PFSK-1 (cell line): ENCODE results near the gene NDUFA11.

ENCODE experiments used
- FOXP2 ChIP-seq: optimal IDR thresholded peaks from 2 replicates; pipeline ENCODE3; 2011; ENCODE audit warnings: borderline replicate concordance, control low read depth, inconsistent platforms; ENCODE audit not compliant: insufficient read depth; ENCODE audit errors: extremely low read length, extremely low read depth
- POLR2AphosphoS5 ChIP-seq: IDR thresholded peaks from 2 replicates; pipeline ENCODE4 v1.6.1; 2012; ENCODE audit warnings: low read depth, mild to moderate bottlenecking, control low read depth, low read length, moderate library complexity
- SIN3A ChIP-seq: IDR thresholded peaks from 2 replicates; pipeline ENCODE4 v1.6.1; 2012; ENCODE audit warnings: mild to moderate bottlenecking, low read length, moderate library complexity, borderline replicate concordance; ENCODE audit not compliant: insufficient read depth
- TAF1 ChIP-seq: IDR thresholded peaks from 2 replicates; pipeline ENCODE4 v1.6.1; 2012; ENCODE audit warnings: low read length, control low read depth, borderline replicate concordance; ENCODE audit not compliant: insufficient read depth
- TF ChIP-seq, protein P1 (sequence below), 2 experiments: IDR thresholded peaks; 2 replicates each; pipeline versions ENCODE4 v1.6.1 to v1.8.0; 2011 to 2012; ENCODE audit warnings: low read depth in 2 of 2, low read length in 2 of 2, control low read depth in 1 of 2, inconsistent platforms in 1 of 2, mild to moderate bottlenecking in 1 of 2, moderate library complexity in 1 of 2; ENCODE audit not compliant: insufficient read depth in 1 of 2

Gene NDUFA11

DNA sequence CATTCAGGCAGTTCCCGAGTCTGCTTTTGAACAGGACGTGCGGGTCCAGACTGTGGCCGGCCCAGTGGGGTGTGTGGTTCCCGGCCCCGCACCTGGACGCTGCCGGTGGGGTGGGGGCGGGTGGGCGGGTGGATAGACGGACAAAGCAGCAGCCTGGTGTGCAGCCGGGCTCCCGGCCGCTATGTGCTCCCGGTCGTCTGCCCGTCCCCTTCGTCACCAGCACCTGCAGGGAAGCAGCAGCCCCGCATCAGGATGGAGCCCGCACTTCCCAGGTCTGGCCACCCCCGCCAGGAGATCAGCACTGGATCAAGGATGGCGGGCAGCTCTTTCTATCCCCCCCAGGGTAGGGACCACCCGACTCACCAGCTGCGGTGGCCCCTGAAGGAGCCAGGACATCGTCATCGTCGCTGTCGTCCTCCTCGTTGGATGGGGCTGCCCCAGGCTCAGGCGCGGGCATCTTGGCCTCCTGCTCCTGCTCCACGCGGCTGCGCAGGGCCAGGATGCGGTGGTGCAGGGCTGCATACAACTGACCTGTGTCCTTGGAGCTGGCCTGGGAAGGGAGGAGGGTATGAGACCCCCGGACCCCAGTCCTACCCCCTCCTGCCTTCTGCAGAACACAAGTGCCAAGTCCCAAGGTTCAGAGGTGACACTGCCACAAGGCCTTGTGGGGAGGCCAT, 14.0 kb upstream of the NDUFA11 start:
- no peak for TF ChIP-seq POLR2AphosphoS5
- no peak for TF ChIP-seq SIN3A
- no peak for TF ChIP-seq TAF1
- TF ChIP-seq, protein P1, sequence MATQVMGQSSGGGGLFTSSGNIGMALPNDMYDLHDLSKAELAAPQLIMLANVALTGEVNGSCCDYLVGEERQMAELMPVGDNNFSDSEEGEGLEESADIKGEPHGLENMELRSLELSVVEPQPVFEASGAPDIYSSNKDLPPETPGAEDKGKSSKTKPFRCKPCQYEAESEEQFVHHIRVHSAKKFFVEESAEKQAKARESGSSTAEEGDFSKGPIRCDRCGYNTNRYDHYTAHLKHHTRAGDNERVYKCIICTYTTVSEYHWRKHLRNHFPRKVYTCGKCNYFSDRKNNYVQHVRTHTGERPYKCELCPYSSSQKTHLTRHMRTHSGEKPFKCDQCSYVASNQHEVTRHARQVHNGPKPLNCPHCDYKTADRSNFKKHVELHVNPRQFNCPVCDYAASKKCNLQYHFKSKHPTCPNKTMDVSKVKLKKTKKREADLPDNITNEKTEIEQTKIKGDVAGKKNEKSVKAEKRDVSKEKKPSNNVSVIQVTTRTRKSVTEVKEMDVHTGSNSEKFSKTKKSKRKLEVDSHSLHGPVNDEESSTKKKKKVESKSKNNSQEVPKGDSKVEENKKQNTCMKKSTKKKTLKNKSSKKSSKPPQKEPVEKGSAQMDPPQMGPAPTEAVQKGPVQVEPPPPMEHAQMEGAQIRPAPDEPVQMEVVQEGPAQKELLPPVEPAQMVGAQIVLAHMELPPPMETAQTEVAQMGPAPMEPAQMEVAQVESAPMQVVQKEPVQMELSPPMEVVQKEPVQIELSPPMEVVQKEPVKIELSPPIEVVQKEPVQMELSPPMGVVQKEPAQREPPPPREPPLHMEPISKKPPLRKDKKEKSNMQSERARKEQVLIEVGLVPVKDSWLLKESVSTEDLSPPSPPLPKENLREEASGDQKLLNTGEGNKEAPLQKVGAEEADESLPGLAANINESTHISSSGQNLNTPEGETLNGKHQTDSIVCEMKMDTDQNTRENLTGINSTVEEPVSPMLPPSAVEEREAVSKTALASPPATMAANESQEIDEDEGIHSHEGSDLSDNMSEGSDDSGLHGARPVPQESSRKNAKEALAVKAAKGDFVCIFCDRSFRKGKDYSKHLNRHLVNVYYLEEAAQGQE (IDR thresholded peaks at IDR 0.05; ENCODE audit: insufficient read depth in 1 of 2, low read depth in 2 of 2, low read length in 2 of 2), result no peak
- no peak for TF ChIP-seq FOXP2

DNA sequence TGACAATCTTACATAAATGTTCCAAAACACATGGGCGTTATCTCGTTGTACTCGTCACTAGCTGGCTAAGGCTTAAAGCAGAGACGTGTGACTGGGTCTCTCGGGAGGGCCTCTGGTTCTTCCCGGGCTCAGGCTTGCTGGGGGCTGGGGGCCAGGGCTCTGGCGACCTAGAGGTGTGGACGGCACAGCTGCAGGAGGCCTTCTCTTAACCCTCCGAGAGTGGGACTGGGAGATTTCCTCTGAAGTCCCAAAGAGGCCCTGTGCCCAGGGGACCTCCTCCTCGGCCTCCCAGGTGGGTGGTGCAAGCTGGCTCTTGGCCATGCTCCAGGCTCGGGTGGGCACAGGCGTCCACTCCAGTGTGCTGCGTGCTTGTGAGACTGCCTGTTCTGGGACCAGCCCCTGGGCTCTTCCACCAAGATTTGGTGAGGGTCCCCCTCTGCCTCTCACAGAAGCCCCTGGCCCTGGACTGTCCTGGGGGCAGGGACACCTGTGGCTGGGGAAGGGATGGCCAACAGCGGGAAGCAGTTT, 12.7 kb upstream of the NDUFA11 start:
- TF ChIP-seq TAF1 (no peak), FOXP2 (no peak), POLR2AphosphoS5 (no peak), SIN3A (no peak)
- TF ChIP-seq, protein P1 (IDR thresholded peaks at IDR 0.05; ENCODE audit: insufficient read depth in 1 of 2, low read depth in 2 of 2, low read length in 2 of 2), result no peak

DNA sequence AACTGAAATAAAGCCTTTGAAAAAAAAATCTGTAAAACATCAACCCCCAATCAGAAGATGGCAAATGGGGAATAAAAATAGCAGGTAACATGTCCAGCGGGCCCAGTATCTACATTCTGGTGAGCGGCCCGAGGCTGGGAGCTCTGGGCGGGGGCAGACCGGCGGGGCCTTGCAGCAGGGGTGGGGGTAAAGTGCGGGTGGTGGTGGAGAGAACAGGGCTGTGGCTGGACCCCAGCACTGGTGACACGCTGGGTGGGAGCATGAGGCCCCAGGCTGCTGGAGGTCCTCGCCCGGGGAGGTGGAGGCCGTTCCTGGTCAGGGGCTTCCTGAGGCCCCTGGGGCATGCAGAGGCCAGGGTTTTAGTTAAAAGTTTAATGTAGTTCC, 12.2 kb upstream of the NDUFA11 start:
- TF ChIP-seq TAF1, result no peak
- TF ChIP-seq, protein P1 (IDR thresholded peaks at IDR 0.05; ENCODE audit: insufficient read depth in 1 of 2, low read depth in 2 of 2, low read length in 2 of 2), result no peak
- TF ChIP-seq FOXP2, result no peak
- no peak for TF ChIP-seq SIN3A
- TF ChIP-seq POLR2AphosphoS5, result no peak

DNA sequence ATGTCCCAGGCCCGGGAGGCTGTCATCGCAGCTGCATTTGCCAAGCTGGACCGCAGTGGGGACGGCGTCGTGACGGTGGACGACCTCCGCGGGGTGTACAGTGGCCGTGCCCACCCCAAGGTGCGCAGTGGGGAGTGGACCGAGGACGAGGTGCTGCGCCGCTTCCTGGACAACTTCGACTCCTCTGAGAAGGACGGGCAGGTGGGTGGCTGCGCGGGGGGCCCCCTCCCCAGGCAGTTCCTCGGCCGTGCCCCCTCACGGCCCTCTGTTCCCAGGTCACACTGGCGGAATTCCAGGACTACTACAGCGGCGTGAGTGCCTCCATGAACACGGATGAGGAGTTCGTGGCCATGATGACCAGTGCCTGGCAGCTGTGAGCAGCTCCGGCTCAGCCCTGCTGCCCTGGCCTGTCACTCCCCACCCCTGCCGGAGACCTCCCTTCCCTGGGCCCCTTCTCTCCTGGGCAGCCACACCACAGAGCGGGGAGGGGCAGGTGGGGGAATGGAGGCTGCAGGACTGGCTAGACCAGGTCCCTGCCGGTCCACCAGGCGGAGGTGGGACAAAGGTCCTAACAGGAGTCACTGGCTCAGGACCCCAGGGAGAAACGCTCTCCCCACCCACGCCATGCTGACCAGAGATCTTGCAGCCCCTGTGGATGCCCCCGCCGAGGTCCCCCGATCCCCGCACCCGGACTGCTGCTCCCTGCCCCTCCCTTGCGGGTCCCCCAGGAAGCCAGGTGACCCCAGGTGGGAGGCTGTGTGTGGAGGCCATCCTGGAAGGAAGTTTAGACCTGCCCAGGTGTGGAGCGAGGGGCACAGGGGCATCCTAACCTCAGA, 11.6 kb upstream of the NDUFA11 start:
- TF ChIP-seq, protein P1 (IDR thresholded peaks at IDR 0.05; ENCODE audit: insufficient read depth in 1 of 2, low read depth in 2 of 2, low read length in 2 of 2), result no peak
- TF ChIP-seq TAF1 (no peak), POLR2AphosphoS5 (no peak), FOXP2 (no peak), SIN3A (no peak)
